ENCODE measurements around the gene MRPL12.
"Not testable (repeated sequence)": the region's sequence is repeated elsewhere in the genome, so short reads cannot be mapped to it uniquely, and the experiment has no call there.

Gene MRPL12

GRCh38 chr17:81717766-81718089 lies 14.6 kb downstream of the MRPL12 start:
- DNase-seq, result no peak

DNA sequence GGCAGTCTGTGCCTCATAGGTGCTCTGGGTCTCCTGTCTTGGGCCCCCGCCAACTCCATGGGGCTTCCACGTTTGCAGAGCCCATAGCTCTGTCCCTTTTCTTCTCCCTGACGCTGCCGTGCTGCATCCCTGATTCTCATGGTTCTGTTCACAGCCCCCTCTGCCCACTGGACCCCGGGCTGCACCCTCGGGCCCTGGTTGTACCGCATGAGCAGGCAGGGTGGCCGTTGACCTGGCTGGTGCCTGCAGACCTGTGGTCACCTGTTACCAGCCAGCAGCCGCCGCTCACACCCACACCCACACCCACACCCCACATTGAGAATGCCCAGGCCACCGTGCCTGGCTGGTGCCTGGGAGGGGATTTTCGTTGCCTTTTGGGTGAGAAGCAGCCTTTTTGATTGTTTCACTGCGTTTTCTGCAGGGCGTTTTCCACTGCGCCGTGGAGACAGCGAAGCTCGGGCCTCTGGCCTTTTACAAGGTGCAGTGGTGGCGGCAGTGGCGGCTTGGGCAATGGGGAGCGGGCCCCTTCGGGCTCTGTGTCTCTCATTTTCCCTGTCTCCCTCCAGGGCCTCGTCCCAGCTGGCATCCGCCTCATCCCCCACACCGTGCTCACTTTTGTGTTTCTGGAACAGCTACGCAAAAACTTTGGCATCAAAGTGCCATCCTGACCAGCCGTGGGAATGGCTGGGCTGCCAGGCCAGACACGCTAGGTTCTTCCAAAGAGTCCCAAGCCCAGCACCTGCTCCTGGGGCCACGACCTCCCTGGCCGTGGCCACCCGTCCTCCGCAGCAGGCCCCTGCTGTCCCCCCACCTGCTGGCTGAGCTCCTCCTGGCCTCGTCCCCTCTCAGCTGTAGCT lies 16.5 kb downstream of the MRPL12 start:
- DNase-seq, result no peak

- no peak for DNase-seq
These were observed 17.3 kb downstream of the MRPL12 start for GRCh38 chr17:81720267-81721071.

DNA sequence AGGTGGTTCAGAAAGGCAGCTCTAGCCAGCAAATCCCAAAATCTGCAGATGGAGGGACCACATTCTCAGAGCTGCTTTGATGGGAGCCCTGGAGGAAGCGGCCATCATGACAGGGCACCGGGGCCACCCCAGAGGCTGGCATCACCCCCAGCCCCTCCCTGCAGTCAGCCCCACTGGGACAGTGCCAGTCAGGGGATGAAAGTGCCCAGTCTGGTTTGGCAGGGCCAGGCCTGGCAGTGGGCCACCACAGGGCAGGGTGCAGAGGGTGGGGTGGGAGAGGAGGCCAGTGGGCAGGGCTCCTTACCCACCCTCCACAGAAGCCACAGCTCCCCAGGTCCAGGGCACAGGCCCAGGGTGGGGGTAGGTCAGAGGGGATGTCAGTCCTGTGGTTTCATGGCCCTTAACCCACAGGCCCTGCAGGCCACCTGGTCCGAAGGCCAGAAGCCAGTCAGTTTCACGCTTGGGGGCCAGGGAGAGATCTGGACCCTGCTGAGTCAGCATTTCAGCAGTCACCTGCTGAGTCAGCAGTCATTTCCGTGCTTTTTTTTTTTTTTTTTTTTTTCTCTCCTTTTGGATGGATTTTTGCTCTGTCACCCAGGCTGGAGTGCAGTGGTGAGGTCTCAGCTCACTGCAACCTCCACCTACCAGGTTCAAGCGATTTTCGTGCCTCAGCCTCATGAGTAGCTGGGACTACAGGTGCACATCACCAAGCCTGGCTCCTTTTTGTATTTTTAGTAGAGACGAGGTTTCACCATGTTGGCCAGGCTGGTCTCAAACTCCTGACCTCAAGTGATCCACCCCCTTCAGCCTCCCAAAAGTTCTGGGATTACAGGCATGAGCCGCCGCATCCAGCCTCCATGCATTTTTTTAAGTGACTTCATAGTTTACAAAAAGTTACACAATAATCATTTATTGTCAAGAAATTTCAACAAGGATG lies 19.3 kb downstream of the MRPL12 start:
- DNase-seq, result no peak

GRCh38 chr17:81723651-81724209 lies 20.6 kb downstream of the MRPL12 start:
- DNase-seq, result peak in 1 of 2 experiments; percentile 31

DNA sequence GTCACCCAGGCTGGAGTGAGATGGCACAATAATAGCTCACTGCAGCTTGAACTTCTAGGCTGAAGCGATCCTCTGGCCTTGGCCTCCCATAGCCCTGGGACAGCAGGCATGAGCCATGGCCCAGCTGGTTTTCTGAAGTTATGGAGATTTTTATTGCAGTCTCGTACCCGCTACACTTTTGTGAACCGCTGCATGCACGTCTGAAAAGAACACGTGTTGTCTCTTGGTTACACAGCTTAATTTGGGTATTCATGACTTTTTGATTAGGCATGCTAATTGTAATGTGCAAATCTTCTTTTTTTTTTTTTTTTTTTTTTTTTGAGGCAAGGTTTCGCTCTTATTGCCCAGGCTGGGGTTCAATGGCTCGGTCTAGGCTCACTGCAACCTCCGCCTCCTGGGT lies 22.3 kb downstream of the MRPL12 start:
- DNase-seq, result no peak

- DNase-seq, result no peak
These were observed 22.8 kb downstream of the MRPL12 start for GRCh38 chr17:81726004-81726403.

- DNase-seq, result peak; percentile 80 to 91
These were observed 24.3 kb downstream of the MRPL12 start for GRCh38 chr17:81727324-81728031.

GRCh38 chr17:81733507-81734404 lies 30.6 kb downstream of the MRPL12 start:
- peak; percentile 79 to 81 for DNase-seq

GRCh38 chr17:81734405-81735263 lies 31.5 kb downstream of the MRPL12 start:
- no peak for DNase-seq

DNA sequence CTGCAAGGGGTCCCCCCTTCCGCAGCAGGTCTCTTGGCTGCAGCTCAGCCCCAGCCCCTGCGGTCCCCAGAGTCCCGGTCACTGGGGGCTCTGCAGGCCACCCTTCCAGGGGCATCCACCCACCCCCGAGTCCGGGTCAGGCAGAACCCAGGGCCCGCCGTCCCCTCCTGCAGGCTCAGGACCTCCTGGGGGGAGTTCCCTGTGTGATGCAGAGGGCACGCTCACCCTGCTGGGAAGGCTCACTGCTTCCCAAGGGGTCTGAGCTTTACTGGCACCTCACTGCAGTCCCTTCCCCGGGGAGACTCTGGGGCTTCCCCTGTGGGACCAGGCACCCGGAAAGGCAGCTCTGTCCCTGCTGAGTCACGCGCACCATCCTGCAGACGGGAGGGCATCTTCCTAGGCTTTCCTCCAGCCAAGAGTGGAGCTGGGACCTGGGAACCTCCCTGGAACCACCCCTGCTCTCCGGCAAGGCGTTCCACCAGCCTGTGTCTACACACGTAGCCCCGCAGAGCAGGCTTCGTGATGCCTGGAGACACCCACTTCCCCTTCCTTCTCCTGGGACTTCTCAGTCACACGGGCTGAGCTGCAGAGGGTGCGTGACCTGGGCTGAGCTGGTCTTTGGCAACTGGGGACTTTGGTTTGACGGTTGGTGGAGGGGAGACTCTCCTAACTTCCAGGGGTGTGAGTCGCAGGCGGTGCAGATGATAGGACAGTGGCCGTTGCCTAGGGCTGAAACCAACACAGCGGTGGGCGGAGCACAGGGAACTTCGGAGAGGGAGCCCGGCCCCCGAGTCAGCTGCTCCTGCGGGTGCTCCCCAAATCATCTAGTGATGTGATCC lies 32.3 kb downstream of the MRPL12 start:
- DNase-seq, result peak; percentile 29 to 53

DNA sequence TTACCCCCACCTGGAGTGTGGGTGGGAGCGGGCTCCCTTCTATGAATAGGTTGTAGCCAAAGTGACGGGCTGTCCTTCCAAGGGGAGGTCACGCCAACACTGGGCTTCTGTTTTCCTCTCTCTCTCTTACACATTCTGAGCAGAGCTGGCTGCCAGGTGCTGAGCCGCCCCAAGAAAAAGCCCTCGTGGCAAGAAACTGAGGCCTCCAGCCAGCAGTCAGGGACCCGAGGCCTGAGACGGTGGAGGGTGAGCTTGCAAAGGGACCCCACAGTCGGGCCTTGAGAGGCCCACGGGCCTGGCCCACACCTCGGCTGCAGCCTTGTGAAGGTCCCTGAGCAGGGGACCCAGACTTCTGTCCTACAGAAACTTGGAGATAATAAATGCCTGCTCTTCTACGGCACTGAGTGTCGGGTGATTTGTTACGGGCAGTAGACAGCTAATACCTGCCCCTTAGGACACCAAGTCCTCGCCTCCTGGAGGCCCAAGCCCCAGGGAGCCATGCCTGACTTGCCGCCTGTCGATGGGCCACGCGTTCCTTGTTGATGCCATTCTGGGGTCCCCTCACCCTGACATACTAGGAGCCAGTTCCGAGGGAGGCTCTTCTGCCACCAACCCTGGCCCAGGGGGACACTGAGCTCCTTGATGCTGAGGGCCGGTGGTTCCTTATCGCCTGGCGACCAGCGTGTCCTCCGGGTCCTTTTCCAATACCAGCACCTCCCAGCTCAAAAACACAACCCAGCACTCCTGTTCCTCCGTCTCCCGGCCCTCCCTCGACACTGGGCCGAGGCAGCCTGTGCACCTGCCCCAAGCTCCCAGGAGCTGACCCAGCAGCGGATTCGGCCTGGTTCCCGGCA lies 35.0 kb downstream of the MRPL12 start:
- no peak for DNase-seq

DNA sequence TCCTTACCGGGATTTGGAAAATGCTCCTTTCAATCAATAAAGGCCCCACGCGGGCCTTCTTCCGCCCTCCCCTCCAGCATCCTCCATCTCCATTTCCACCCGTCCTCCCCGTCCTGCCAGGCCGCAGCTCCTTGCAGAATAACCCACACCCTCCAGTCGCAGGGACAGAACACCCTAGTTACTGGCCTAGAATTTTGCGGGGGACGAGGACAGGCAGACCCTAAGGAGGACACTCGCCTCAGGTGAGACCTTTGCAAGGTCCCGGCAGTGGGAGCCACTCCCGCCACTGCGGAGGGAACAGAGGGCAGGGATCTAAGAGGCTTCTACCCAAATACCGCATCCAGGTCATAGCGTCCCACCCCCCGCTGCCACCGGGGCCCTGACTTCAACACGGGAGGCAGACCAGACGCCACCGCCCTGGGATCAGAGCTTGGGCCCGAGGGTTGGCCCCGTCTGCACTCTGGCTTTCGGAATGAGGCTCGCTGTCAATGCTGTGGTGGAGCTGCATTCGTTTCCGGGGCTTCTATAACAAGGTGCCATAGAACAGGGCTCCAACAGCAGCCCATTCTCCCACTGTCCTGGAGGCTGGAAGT lies 35.7 kb downstream of the MRPL12 start:
- no peak for DNase-seq

- not testable (repeated sequence) for DNase-seq
These were observed 36.4 kb downstream of the MRPL12 start for GRCh38 chr17:81739593-81739992.

- no peak for DNase-seq
These were observed 37.3 kb downstream of the MRPL12 start for GRCh38 chr17:81740395-81740961.

DNA sequence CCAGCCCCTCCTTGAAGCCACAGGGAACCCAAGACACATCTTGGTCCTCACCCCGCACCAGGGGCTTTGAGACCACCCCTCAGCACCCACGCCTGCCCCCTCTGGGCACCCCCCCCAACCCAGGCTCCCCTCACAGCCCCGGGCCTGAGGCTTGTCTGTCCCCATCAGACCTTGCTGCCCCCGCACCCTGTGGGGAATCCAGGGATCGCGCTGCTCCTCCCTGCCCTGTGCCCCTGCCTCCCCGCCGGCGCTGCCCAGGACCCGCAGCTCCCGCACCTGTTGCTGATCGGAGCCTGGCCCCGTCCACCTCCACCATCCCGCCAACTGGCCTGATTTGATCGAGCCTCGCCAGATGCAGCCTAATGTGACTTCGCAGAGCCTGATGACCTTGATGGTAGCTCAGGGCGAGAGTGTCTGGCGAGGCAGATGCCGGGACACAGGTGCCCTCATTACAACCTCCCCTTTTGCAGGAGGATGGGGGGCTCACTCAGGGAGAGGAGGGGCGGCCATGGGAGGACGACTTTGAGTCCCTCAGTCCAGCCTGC lies 38.0 kb downstream of the MRPL12 start:
- DNase-seq, result no peak

All from NCI-H2081 (cell line).